HPDE6-E6E7 (cell line): Measurements from ENCODE around the gene STAG1.

Experiments used
- DNase-seq: peaks from one replicate; pipeline ENCODE4 v3.0.0; 2011; ENCODE audit warnings: missing footprints; ENCODE audit errors: extremely low spot score

The STAG1 gene

DNA sequence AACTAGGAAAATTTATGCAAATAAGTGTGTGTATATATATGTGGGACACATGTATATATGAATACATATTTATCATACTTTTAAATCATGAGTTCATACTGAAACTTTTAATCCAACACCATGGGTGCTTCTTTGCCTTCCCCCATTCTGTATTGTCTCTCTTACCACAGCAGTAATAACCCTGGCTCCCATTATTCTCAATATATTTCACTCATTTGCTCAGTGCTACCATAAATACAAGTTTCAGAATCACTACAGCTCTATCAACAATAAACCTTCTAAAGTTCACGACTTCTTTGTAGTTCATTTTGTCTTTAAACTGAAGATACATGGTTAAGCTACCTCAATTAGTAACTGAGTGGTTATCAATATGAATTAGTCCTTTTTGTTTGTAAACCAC is 419.9 kb downstream of the STAG1 start:
- no peak for DNase-seq

- DNase-seq, result no peak
Observed at GRCh38 chr3:136330900-136331299, 421.3 kb downstream of the STAG1 start.

DNA sequence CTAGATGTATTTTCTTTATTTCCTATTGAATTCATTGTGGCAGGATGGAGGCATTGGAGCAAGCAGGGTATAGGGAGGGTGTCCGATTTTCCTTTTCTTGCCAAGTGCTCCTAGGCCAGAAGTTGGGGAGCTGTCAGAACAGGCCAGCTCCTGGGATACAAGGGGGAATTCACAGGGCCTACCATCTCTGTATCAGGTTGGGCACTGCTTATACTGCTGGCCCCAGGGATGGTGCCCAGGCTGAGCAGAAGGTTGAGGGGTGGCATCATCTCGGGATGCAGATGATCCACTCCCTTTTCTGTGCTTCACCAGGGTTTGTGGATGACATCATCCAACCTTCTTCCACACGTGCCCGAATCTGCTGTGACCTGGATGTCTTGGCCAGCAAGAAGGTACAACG is 422.6 kb downstream of the STAG1 start:
- DNase-seq, result no peak

GRCh38 chr3:136327671-136328070 is 424.5 kb downstream of the STAG1 start:
- DNase-seq, result no peak

DNA sequence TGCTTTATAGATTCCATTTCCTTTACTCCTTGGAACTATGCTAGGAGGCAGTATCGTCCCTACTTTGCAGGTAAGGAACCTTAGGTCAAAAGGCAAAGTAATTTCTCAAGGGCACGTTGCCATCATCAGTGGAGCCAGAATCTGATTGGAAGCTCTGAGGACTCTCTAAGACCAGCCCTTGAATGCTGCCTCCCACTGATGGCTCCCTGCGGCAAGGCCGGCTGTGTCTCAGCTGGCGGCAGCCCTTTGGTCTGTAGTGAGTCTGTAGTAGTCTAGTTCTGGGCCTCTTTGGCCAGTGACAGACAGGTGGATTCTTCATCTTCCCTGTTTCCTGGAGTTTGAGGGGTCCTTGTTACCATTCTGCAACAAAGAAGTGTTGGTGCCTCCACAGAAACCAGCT is 425.9 kb downstream of the STAG1 start:
- no peak for DNase-seq

- DNase-seq, result no peak
Observed at GRCh38 chr3:136311968-136312367, 440.2 kb downstream of the STAG1 start.

GRCh38 chr3:136311261-136311660 is 440.9 kb downstream of the STAG1 start:
- no peak for DNase-seq

DNA sequence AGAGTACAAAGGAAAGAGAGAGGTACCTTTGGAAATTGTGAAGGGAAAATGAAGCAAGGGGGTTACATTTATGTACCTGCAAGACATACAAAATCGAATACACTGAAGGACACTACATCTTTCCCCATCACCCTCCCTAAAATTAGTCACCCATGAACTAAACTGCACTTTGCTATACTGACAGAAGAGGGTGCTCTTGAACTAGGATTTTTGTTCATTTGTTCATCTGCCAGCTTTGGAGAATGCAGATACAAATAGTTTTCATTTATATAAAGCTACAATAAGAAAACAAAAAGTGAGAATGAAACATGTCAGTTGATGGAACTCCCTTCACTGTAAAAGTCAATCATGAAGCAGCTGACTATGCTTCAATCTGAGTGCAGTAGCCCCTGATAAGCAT is 446.3 kb downstream of the STAG1 start:
- DNase-seq, result no peak

- DNase-seq, result no peak
Observed at GRCh38 chr3:136300444-136300843, 451.7 kb downstream of the STAG1 start.

- DNase-seq, result no peak
Observed at GRCh38 chr3:136297826-136298225, 454.4 kb downstream of the STAG1 start.

- DNase-seq, result no peak
Observed at GRCh38 chr3:136296960-136297359, 455.2 kb downstream of the STAG1 start.

- DNase-seq, result no peak
Observed at GRCh38 chr3:136294176-136294575, 458.0 kb downstream of the STAG1 start.

- no peak for DNase-seq
Observed at GRCh38 chr3:136293279-136293678, 458.9 kb downstream of the STAG1 start.

GRCh38 chr3:136292500-136292899 is 459.7 kb downstream of the STAG1 start:
- DNase-seq, result no peak

GRCh38 chr3:136291302-136291701 is 460.9 kb downstream of the STAG1 start:
- no peak for DNase-seq
